Smooth muscle cell (in vitro differentiated cells): ENCODE data around the gene KICS2. TPM values are rescaled to one million over a fixed set of nuclear protein-coding genes. Genes with fewer than 3 reads are reported as not detected.

Experiments
- DNase-seq: peaks from one replicate; lab custom pipeline; 2025; ENCODE audit not compliant: unreplicated experiment; lab: John Stamatoyannopoulos, UW
- H2AFZ ChIP-seq: fragments of 200-600 bp; sonication (generic); 2 replicates; pipeline ENCODE4 v1.6.0; 2016; ENCODE audit warnings: antibody characterized with exemption, low read depth, mild to moderate bottlenecking
- H3F3A ChIP-seq: fragments of 200-600 bp; sonication (generic); 2 replicates; pipeline ENCODE4 v1.6.0; 2017; ENCODE audit warnings: antibody characterized with exemption, low read depth
- H3K27ac ChIP-seq: fragments of 200-600 bp; sonication (generic); 2 replicates; pipeline ENCODE4 v1.5.1; 2016; ENCODE audit warnings: low read depth, mild to moderate bottlenecking
- H3K27me3 ChIP-seq: fragments of 200-600 bp; sonication (generic); 2 replicates; pipeline ENCODE4 v1.6.1; 2016; ENCODE audit warnings: low read depth, mild to moderate bottlenecking
- H3K36me3 ChIP-seq: fragments of 200-600 bp; sonication (generic); 2 replicates; pipeline ENCODE4 v1.5.1; 2016; ENCODE audit warnings: low read depth
- H3K4me1 ChIP-seq: fragments of 200-600 bp; sonication (generic); 2 replicates; pipeline ENCODE4 v1.5.1; 2016; ENCODE audit warnings: low read depth
- H3K4me2 ChIP-seq: fragments of 200-600 bp; sonication (generic); 2 replicates; pipeline ENCODE4 v1.6.0; 2016; ENCODE audit warnings: mild to moderate bottlenecking
- H3K4me3 ChIP-seq: fragments of 200-600 bp; sonication (generic); 2 replicates; pipeline ENCODE4 v1.5.1; 2016; ENCODE audit warnings: mild to moderate bottlenecking
- H3K79me2 ChIP-seq: fragments of 200-600 bp; sonication (generic); 2 replicates; pipeline ENCODE4 v1.6.0; 2016; ENCODE audit warnings: low read depth, mild to moderate bottlenecking
- H3K9ac ChIP-seq: fragments of 200-600 bp; sonication (generic); 2 replicates; pipeline ENCODE4 v1.6.0; 2016; ENCODE audit warnings: low read depth
- H3K9me3 ChIP-seq: fragments of 200-600 bp; sonication (generic); replicated peaks from 2 replicates; pipeline ENCODE4 v1.5.1; 2016; ENCODE audit warnings: low read depth
- H4K20me1 ChIP-seq: fragments of 200-600 bp; sonication (generic); 2 replicates; pipeline ENCODE4 v1.6.0; 2016; ENCODE audit warnings: low read depth
- CTCF ChIP-seq: fragments of 200-600 bp; sonication (generic); IDR thresholded peaks from 2 replicates; pipeline ENCODE4 v1.5.1; 2017; ENCODE audit warnings: borderline replicate concordance, mild to moderate bottlenecking, antibody characterized with exemption; ENCODE audit not compliant: insufficient read depth, poor library complexity, severe bottlenecking
- WGBS: methylation state at CpG from one replicate; pipeline ENCODE4 v1.1.7; 2016; ENCODE audit warnings: low lambda C conversion rate; 5-methylcytosine and 5-hydroxymethylcytosine counted together
- polyA plus RNA-seq: library from polyadenylated mRNA; unstranded; fragments of >200 nt; fragmentation: Nextera tagmentation; extraction: Ambion mirVana; gene quantifications from 2 replicates; pipeline ENCODE4 v1.2.1, GENCODE V29; 2016
- total RNA-seq: library from RNA; depleted of rRNA; stranded (reverse); fragments of >200 nt; gene quantifications from 2 replicates; pipeline ENCODE4 v1.2.3, GENCODE V29; 2014

KICS2 gene
- total and polyA plus RNA-seq, 2 experiments from 2014 or later: 1.1 to 6.6 TPM

GRCh38 chr12:64216239-64216638 is 5.9 kb downstream of the KICS2 start:
- Histone ChIP-seq H2AFZ (no peak overlapping the region), H3F3A (no peaks in the 10 kb centered on the region), H4K20me1 (no peaks in the 10 kb centered on the region), H3K36me3 (no peaks in the 10 kb centered on the region), H3K9ac (no peak overlapping the region), H3K4me3 (no peak overlapping the region), H3K4me2 (no peak overlapping the region), H3K4me1 (peaks cover 2% of the 10 kb centered on the region), H3K9me3 (no peaks in the 10 kb centered on the region), H3K27ac (no peak overlapping the region), H3K27me3 (no peaks in the 10 kb centered on the region), H3K79me2 (no peaks in the 10 kb centered on the region)
- no peak for DNase-seq
- no peak for TF ChIP-seq CTCF

GRCh38 chr12:64212119-64212746 is 9.9 kb downstream of the KICS2 start:
- no peaks in the 10 kb centered on the region for H3K9me3 ChIP-seq
- TF ChIP-seq CTCF: no peak
- H3K27me3 ChIP-seq: no peaks in the 10 kb centered on the region
- H2AFZ ChIP-seq: no peak overlapping the region
- H3K79me2 ChIP-seq: no peaks in the 10 kb centered on the region
- no peak overlapping the region for H3K27ac ChIP-seq
- H4K20me1 ChIP-seq: no peaks in the 10 kb centered on the region
- WGBS: 80% methylated on average over 5 of the region's 5 CpGs
- H3F3A ChIP-seq: no peaks in the 10 kb centered on the region
- no peak overlapping the region for H3K4me3 ChIP-seq
- H3K4me2 ChIP-seq: no peak overlapping the region
- H3K36me3 ChIP-seq: no peaks in the 10 kb centered on the region
- DNase-seq: no peak
- H3K4me1 ChIP-seq: no peaks in the 10 kb centered on the region
- no peak overlapping the region for H3K9ac ChIP-seq

GRCh38 chr12:64207453-64207852 is 14.6 kb downstream of the KICS2 start:
- Histone ChIP-seq H2AFZ (no peak overlapping the region), H3K9ac (no peak overlapping the region), H3K9me3 (no peaks in the 10 kb centered on the region), H4K20me1 (no peaks in the 10 kb centered on the region), H3K27me3 (no peaks in the 10 kb centered on the region), H3K36me3 (no peaks in the 10 kb centered on the region), H3K27ac (no peak overlapping the region), H3K4me1 (no peaks in the 10 kb centered on the region), H3K4me2 (no peak overlapping the region), H3K79me2 (no peaks in the 10 kb centered on the region), H3F3A (no peaks in the 10 kb centered on the region), H3K4me3 (no peak overlapping the region)
- no peak for DNase-seq
- TF ChIP-seq CTCF: no peak
- 94% methylated on average over 2 of the region's 2 CpGs for WGBS

- H3K27me3 ChIP-seq: no peaks in the 10 kb centered on the region
- H4K20me1 ChIP-seq: no peaks in the 10 kb centered on the region
- H3K9me3 ChIP-seq: no peaks in the 10 kb centered on the region
- no peak for DNase-seq
- no peak overlapping the region for H3K9ac ChIP-seq
- H3K36me3 ChIP-seq: no peaks in the 10 kb centered on the region
- no peak overlapping the region for H3K27ac ChIP-seq
- H3K4me2 ChIP-seq: no peak overlapping the region
- no peak overlapping the region for H2AFZ ChIP-seq
- H3F3A ChIP-seq: no peaks in the 10 kb centered on the region
- H3K4me3 ChIP-seq: no peak overlapping the region
- H3K79me2 ChIP-seq: no peaks in the 10 kb centered on the region
- 94% methylated on average over 2 of the region's 2 CpGs for WGBS
- no peak for TF ChIP-seq CTCF
- H3K4me1 ChIP-seq: no peaks in the 10 kb centered on the region
These were observed 16.6 kb downstream of the KICS2 start for GRCh38 chr12:64205542-64205941.
